Karpas-422 (cell line): Measurements from ENCODE around the gene NPM1. TPM values are rescaled to one million over a fixed set of nuclear protein-coding genes. Genes with fewer than 3 reads are reported as not detected.

Source experiments
- DNase-seq: peaks from one replicate; pipeline ENCODE4 v3.0.0-alpha.2; 2015
- H2AFZ ChIP-seq: fragments of 200-600 bp; sonication (generic); 2 replicates; pipeline ENCODE4 v1.6.1; 2014; ENCODE audit warnings: antibody characterized with exemption, low read length, mixed read lengths
- H3K27ac ChIP-seq: fragments of 200-600 bp; sonication (generic); 2 replicates; pipeline ENCODE4 v1.5.1; 2014; ENCODE audit warnings: mild to moderate bottlenecking, low read length, moderate library complexity
- H3K27me3 ChIP-seq: fragments of 200-600 bp; sonication (generic); 2 replicates; pipeline ENCODE4 v1.6.1; 2014; ENCODE audit warnings: low read length, mixed read lengths
- H3K36me3 ChIP-seq: fragments of 200-600 bp; sonication (generic); 2 replicates; pipeline ENCODE4 v1.6.1; 2014; ENCODE audit warnings: low read length, mixed read lengths; ENCODE audit not compliant: insufficient read depth
- H3K4me1 ChIP-seq: fragments of 200-600 bp; sonication (generic); 2 replicates; pipeline ENCODE4 v1.6.1; 2014; ENCODE audit warnings: mild to moderate bottlenecking, low read length, mixed read lengths
- H3K4me2 ChIP-seq: fragments of 200-600 bp; sonication (generic); 2 replicates; pipeline ENCODE4 v1.6.1; 2014; ENCODE audit warnings: low read length, low read depth, mild to moderate bottlenecking; ENCODE audit not compliant: poor library complexity, severe bottlenecking
- H3K4me3 ChIP-seq: fragments of 200-600 bp; sonication (generic); 2 replicates; pipeline ENCODE4 v1.5.1; 2014; ENCODE audit warnings: mild to moderate bottlenecking, antibody characterized with exemption, low read length, mixed read lengths
- H3K79me2 ChIP-seq: fragments of 200-600 bp; sonication (generic); 2 replicates; pipeline ENCODE4 v1.6.1; 2014; ENCODE audit warnings: mild to moderate bottlenecking, low read length, mixed read lengths
- H3K9ac ChIP-seq: fragments of 200-600 bp; sonication (generic); 2 replicates; pipeline ENCODE4 v1.6.0; 2014; ENCODE audit warnings: low read length
- H3K9me2 ChIP-seq: fragments of 200-600 bp; sonication (generic), shearing (Covaris generic); replicated peaks from 2 replicates; pipeline ENCODE4 v1.6.0; 2014; ENCODE audit warnings: mild to moderate bottlenecking, low read length, moderate library complexity; ENCODE audit not compliant: insufficient read depth
- H3K9me3 ChIP-seq: fragments of 300-700, 200-600 bp; sonication (generic); 2 replicates; pipeline ENCODE4 v1.6.1; 2014; ENCODE audit warnings: low read length, mixed read lengths
- H4K20me1 ChIP-seq: fragments of 200-600 bp; sonication (generic); 2 replicates; pipeline ENCODE4 v1.6.1; 2014; ENCODE audit warnings: mild to moderate bottlenecking, antibody characterized with exemption, low read length, low read depth; ENCODE audit not compliant: insufficient read depth
- total RNA-seq: library from RNA; depleted of rRNA; stranded (reverse); fragments of >200 nt; shearing (Covaris generic); gene quantifications from 2 replicates; pipeline ENCODE4 v1.2.3, GENCODE V29; 2014; ENCODE audit warnings: low replicate concordance

Gene NPM1
- total RNA-seq, 1 experiment from 2014 or later, result 1,970 TPM

- Histone ChIP-seq H3K9me2 (no peaks in the 10 kb centered on the region), H3K36me3 (no peaks in the 10 kb centered on the region), H3K27me3 (no peaks in the 10 kb centered on the region), H3K4me2 (no peak overlapping the region), H3K4me3 (no peak overlapping the region), H3K4me1 (no peaks in the 10 kb centered on the region), H3K9me3 (no peaks in the 10 kb centered on the region), H4K20me1 (0 out of 2 replicates have a peak, but pooled peaks cover 5% of the 10 kb centered on the region), H3K27ac (no peak overlapping the region), H3K9ac (no peak overlapping the region), H3K79me2 (no peaks in the 10 kb centered on the region), H2AFZ (no peak overlapping the region)
- DNase-seq, result no peak
Observed at GRCh38 chr5:171432583-171433351, 45.1 kb downstream of the NPM1 start.

GRCh38 chr5:171433352-171433698, 45.7 kb downstream of the NPM1 start:
- no peaks in the 10 kb centered on the region for H3K4me1 ChIP-seq
- H3K79me2 ChIP-seq, result no peaks in the 10 kb centered on the region
- 0 out of 2 replicates have a peak, but pooled peaks cover 4% of the 10 kb centered on the region for H4K20me1 ChIP-seq
- no peak overlapping the region for H3K9ac ChIP-seq
- no peak for DNase-seq
- no peaks in the 10 kb centered on the region for H3K36me3 ChIP-seq
- no peaks in the 10 kb centered on the region for H3K9me3 ChIP-seq
- H2AFZ ChIP-seq, result no peak overlapping the region
- no peaks in the 10 kb centered on the region for H3K9me2 ChIP-seq
- H3K4me3 ChIP-seq, result no peak overlapping the region
- H3K27ac ChIP-seq, result no peak overlapping the region
- no peak overlapping the region for H3K4me2 ChIP-seq
- H3K27me3 ChIP-seq, result no peaks in the 10 kb centered on the region

GRCh38 chr5:171433982-171434676, 46.5 kb downstream of the NPM1 start:
- no peaks in the 10 kb centered on the region for H3K36me3 ChIP-seq
- no peaks in the 10 kb centered on the region for H3K9me3 ChIP-seq
- H3K4me2 ChIP-seq, result no peak overlapping the region
- no peaks in the 10 kb centered on the region for H3K79me2 ChIP-seq
- DNase-seq, result no peak
- no peaks in the 10 kb centered on the region for H3K9me2 ChIP-seq
- no peaks in the 10 kb centered on the region for H3K4me1 ChIP-seq
- H3K27me3 ChIP-seq, result no peaks in the 10 kb centered on the region
- H2AFZ ChIP-seq, result no peak overlapping the region
- H3K27ac ChIP-seq, result no peak overlapping the region
- H4K20me1 ChIP-seq, result no peaks in the 10 kb centered on the region
- no peak overlapping the region for H3K4me3 ChIP-seq
- no peak overlapping the region for H3K9ac ChIP-seq

- no peaks in the 10 kb centered on the region for H3K9me3 ChIP-seq
- H3K9me2 ChIP-seq, result no peaks in the 10 kb centered on the region
- no peaks in the 10 kb centered on the region for H3K36me3 ChIP-seq
- H3K4me3 ChIP-seq, result no peak overlapping the region
- no peaks in the 10 kb centered on the region for H3K27me3 ChIP-seq
- H3K4me1 ChIP-seq, result no peaks in the 10 kb centered on the region
- no peak for DNase-seq
- no peak overlapping the region for H2AFZ ChIP-seq
- no peaks in the 10 kb centered on the region for H3K79me2 ChIP-seq
- H3K27ac ChIP-seq, result no peak overlapping the region
- no peak overlapping the region for H3K9ac ChIP-seq
- no peaks in the 10 kb centered on the region for H4K20me1 ChIP-seq
- no peak overlapping the region for H3K4me2 ChIP-seq
Observed at GRCh38 chr5:171434874-171435273, 47.2 kb downstream of the NPM1 start.

- H3K27me3 ChIP-seq, result no peaks in the 10 kb centered on the region
- H3K79me2 ChIP-seq, result no peaks in the 10 kb centered on the region
- H3K9ac ChIP-seq, result no peak overlapping the region
- H3K4me3 ChIP-seq, result no peak overlapping the region
- H4K20me1 ChIP-seq, result no peaks in the 10 kb centered on the region
- no peaks in the 10 kb centered on the region for H3K9me3 ChIP-seq
- no peaks in the 10 kb centered on the region for H3K9me2 ChIP-seq
- no peak overlapping the region for H2AFZ ChIP-seq
- no peaks in the 10 kb centered on the region for H3K36me3 ChIP-seq
- DNase-seq, result no peak
- H3K27ac ChIP-seq, result no peak overlapping the region
- no peaks in the 10 kb centered on the region for H3K4me1 ChIP-seq
- no peak overlapping the region for H3K4me2 ChIP-seq
Observed at GRCh38 chr5:171435908-171436307, 48.3 kb downstream of the NPM1 start.

- H4K20me1 ChIP-seq, result no peaks in the 10 kb centered on the region
- no peaks in the 10 kb centered on the region for H3K9me3 ChIP-seq
- no peaks in the 10 kb centered on the region for H3K9me2 ChIP-seq
- H3K9ac ChIP-seq, result no peak overlapping the region
- no peaks in the 10 kb centered on the region for H3K4me1 ChIP-seq
- H3K4me3 ChIP-seq, result no peak overlapping the region
- H3K27ac ChIP-seq, result no peak overlapping the region
- no peaks in the 10 kb centered on the region for H3K36me3 ChIP-seq
- H3K27me3 ChIP-seq, result no peaks in the 10 kb centered on the region
- H3K4me2 ChIP-seq, result no peak overlapping the region
- H3K79me2 ChIP-seq, result no peaks in the 10 kb centered on the region
- H2AFZ ChIP-seq, result no peak overlapping the region
- no peak for DNase-seq
Observed at GRCh38 chr5:171436804-171437285, 49.2 kb downstream of the NPM1 start.

GRCh38 chr5:171437286-171437821, 49.7 kb downstream of the NPM1 start:
- Histone ChIP-seq H3K79me2 (no peaks in the 10 kb centered on the region), H3K9ac (no peak overlapping the region)

GRCh38 chr5:171438738-171439137, 51.1 kb downstream of the NPM1 start:
- no peak for DNase-seq

More at GRCh38 chr5:171437286-171437821, 49.7 kb downstream of the NPM1 start:
- no peak overlapping the region for H3K4me3 ChIP-seq
- H3K36me3 ChIP-seq, result no peaks in the 10 kb centered on the region
- no peak overlapping the region for H3K27ac ChIP-seq
- H3K9me3 ChIP-seq, result no peaks in the 10 kb centered on the region
- no peaks in the 10 kb centered on the region for H4K20me1 ChIP-seq
- H3K27me3 ChIP-seq, result no peaks in the 10 kb centered on the region
- no peak overlapping the region for H3K4me2 ChIP-seq
- H2AFZ ChIP-seq, result no peak overlapping the region
- no peak for DNase-seq
- H3K9me2 ChIP-seq, result no peaks in the 10 kb centered on the region
- H3K4me1 ChIP-seq, result no peaks in the 10 kb centered on the region

More at GRCh38 chr5:171438738-171439137, 51.1 kb downstream of the NPM1 start:
- Histone ChIP-seq H3K4me1 (no peaks in the 10 kb centered on the region), H3K27me3 (no peaks in the 10 kb centered on the region), H2AFZ (no peak overlapping the region), H3K9me3 (no peaks in the 10 kb centered on the region), H3K27ac (no peak overlapping the region), H3K79me2 (no peaks in the 10 kb centered on the region), H4K20me1 (no peaks in the 10 kb centered on the region), H3K9me2 (no peaks in the 10 kb centered on the region), H3K4me3 (no peak overlapping the region), H3K4me2 (no peak overlapping the region), H3K36me3 (no peaks in the 10 kb centered on the region), H3K9ac (no peak overlapping the region)
